HEK293 (cell line): Measurements from ENCODE around the gene PARD3B.

ENCODE experiments used
- IKZF3 ChIP-seq: fragments of 450-650 bp; IDR thresholded peaks from 2 replicates; pipeline ENCODE4 v1.5.0; 2018; ENCODE audit warnings: missing biosample characterization, mild to moderate bottlenecking, missing genetic modification characterization, moderate library complexity
- KLF1 ChIP-seq: fragments of 450-650 bp; formaldehyde crosslinking; IDR thresholded peaks from 2 replicates; pipeline ENCODE4 v1.5.1; 2016; ENCODE audit warnings: missing biosample characterization, missing genetic modification characterization
- TCF7L2 ChIP-seq: IDR thresholded peaks from 2 replicates; pipeline ENCODE4 v1.6.1; 2011; ENCODE audit warnings: low read depth, mild to moderate bottlenecking, inconsistent platforms, low read length, moderate library complexity, borderline replicate concordance
- ZFP69B ChIP-seq: fragments of 450-650 bp; formaldehyde crosslinking; IDR thresholded peaks from 2 replicates; pipeline ENCODE4 v1.5.1; 2016; ENCODE audit warnings: missing biosample characterization, missing genetic modification characterization
- ZNF626 ChIP-seq: fragments of 450-650 bp; sonication (Bioruptor Pico); formaldehyde crosslinking; IDR thresholded peaks from 2 replicates; pipeline ENCODE4 v1.5.1; 2018; ENCODE audit warnings: missing biosample characterization, missing genetic modification characterization, inconsistent platforms
- TF ChIP-seq, protein P1 (sequence below): fragments of 450-650 bp; formaldehyde crosslinking; IDR thresholded peaks from 2 replicates; pipeline ENCODE4 v1.5.1; 2016; ENCODE audit warnings: missing biosample characterization, missing genetic modification characterization

GRCh38 chr2:205156457-205156856 lies 611.2 kb downstream of the PARD3B start:
- TF ChIP-seq ZFP69B (no peak), TCF7L2 (no peak), IKZF3 (tag by site-specific recombination) (no peak), KLF1 (tag by site-specific recombination) (no peak), ZNF626 (tag by site-specific recombination) (no peak)
- TF ChIP-seq, protein P1, sequence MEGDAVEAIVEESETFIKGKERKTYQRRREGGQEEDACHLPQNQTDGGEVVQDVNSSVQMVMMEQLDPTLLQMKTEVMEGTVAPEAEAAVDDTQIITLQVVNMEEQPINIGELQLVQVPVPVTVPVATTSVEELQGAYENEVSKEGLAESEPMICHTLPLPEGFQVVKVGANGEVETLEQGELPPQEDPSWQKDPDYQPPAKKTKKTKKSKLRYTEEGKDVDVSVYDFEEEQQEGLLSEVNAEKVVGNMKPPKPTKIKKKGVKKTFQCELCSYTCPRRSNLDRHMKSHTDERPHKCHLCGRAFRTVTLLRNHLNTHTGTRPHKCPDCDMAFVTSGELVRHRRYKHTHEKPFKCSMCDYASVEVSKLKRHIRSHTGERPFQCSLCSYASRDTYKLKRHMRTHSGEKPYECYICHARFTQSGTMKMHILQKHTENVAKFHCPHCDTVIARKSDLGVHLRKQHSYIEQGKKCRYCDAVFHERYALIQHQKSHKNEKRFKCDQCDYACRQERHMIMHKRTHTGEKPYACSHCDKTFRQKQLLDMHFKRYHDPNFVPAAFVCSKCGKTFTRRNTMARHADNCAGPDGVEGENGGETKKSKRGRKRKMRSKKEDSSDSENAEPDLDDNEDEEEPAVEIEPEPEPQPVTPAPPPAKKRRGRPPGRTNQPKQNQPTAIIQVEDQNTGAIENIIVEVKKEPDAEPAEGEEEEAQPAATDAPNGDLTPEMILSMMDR (tag by site-specific recombination): no peak
